Islet of Langerhans (tissue), 1 donor: Measurements from ENCODE around the gene SLC25A23.
"Not testable (repeated sequence)": the region's sequence is repeated elsewhere in the genome, so short reads cannot be mapped to it uniquely, and the experiment has no call there.

Experiments
- FAIRE-seq: peaks from one replicate; lab custom pipeline; 2011; peaks lifted over from hg19 to GRCh38; lab: Jason Lieb, UNC

SLC25A23 gene

DNA sequence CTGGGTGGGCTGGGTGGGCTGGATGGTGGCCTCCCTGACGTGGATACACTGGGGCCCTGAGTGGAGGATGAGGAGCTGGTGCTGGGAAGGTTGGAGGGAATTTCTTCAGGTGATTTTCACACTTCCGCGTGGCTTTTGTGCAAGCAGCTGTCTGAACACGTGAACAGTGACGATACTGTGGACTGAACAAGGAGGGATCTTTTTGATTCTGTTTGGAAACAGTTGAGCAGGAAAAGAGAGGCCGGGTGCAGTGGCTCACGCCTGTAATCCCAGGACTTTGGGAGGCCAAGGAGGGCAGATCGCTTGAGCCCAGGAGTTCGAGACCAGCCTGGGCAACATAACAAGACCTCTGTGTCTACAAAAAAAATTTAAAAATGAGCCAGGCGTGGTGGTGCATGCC, 57.5 kb downstream of the SLC25A23 start:
- no peak for FAIRE-seq

DNA sequence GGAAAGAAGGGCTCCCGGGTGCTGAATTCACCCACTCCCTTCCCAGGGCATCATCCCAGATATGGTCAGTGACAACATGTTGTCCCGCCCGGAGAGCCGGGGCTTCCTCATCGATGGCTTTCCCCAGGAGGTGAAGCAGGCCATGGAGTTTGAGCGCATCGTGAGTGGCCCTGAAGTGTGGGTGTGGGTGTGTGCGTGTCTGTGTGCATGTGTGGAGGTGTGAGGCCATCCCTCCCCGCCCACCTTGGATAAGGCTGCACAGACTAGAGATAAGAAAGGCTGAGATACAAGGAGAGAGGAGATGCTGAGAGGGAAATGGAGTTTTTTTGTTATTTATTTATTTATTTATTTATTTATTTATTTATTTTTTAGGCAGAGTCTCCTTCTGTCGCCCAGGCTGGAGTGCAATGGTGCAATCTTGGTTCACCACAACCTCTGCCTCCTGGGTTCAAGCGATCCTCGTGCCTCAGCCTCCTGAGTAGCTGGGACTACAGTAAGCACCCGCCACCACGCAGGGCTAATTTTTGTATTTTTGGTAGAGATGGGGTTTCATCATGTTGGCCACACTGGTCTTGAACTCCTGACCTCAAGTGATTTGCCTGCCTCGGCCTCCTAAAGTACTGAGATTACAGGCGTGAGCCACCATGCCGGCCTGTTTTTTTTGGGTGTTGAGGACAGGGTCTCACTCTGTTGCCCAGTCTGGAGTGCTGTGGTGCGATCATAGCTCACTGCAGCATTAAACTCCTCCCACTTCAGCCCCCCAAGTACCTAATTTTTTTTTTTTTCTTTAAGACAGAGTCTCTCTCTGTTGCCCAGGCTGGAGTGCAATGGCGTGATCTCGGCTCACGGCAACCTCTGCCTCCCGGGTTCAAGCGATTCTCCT, 59.3 kb downstream of the SLC25A23 start:
- FAIRE-seq, result not testable (repeated sequence)

DNA sequence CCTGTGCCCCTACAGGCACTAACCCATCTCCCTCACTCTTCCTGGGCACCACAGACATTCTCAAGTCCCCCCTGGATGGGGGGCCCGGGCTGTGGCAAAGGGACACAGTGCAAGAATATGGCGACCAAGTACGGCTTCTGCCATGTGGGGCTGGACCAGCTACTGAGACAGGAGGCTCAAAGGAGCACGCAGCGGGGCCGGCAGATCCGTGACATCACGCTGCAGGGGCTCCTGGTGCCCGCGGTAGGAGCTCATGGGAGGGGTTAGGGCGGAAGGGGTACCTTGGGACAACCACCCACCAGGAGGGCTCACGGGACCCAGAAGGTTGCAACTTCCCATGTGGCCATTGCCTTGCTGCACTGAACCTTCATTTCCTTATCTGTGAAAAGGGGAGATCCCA, 63.3 kb downstream of the SLC25A23 start:
- no peak for FAIRE-seq

- no peak for FAIRE-seq
These were observed 64.8 kb downstream of the SLC25A23 start for GRCh38 chr19:6394831-6395230.

DNA sequence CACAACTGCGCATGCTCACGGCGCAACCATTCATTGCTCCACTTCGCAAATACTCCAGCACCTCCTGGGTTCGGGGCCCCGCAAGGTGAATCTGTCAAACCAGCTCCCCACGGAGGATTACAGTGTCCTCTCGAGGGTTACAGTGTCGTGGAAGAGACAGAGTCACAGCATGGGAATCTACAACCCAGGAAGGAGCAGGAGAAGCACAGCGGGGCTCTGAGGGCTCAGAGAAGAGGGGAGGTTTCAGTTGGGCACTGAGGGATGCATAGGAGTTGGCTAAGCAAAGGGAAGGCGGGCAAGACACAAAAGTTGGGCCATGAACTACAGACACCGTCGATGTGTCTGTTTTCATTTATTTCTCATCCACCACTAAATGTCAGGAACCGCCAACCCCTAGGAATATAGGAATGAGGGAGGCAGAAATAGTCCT, 65.6 kb downstream of the SLC25A23 start:
- FAIRE-seq, result no peak

DNA sequence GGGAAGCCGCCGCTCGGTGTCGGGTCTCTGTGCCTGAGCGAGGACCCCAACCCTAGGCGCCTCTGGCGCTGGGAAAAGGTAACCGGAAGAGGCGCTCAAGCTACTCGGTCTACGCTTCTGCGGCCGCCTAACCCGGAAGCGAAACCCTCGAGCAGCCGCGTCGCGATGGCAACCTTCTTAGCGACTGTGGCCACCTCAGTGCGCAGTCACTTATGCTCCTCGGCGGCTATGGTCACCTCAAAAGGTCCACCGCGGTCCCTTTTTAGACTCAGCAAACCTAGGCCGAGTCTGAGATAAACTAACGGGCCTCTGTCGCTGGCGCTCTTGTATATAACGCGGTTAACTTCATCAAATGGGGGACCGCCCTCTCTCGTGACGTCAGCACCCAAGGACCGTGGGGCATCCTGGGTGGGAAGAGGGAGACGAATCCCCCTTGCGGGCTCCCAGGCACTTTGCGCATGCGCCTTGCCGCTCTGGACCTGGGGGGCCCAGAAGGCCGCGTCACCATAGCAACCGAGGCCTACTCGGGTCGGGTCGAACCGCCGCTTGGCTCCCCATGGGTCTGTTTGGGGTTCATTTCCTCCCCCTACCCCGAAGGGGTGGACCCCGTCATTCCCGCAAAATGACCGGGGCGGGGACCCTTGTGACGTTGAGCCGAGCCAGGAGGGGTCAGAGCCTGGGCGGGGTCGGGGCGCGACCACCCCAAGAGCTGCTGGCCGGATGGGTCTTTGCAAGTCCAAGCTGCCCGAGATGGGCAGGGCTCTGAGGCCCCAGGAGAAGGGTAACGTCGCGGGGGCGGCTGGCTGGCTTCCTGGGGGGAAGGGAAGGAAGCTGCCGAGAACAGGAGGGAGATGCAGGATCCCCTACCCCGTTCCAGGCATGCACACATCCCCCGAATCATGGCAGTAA, 66.3 kb downstream of the SLC25A23 start, which contains the start of gene GTF2F1:
TSS of gene GTF2F1 (minus strand) at position 91 of the 909 bp plus-strand sequence. CDS start 169 bp downstream, outside the sequence.
- peak; percentile 94 for FAIRE-seq

- FAIRE-seq, result no peak
These were observed 67.1 kb downstream of the SLC25A23 start for GRCh38 chr19:6392221-6393073.
